ENCODE results near the gene RNF7. TPM values are rescaled to one million over a fixed set of nuclear protein-coding genes. Genes with fewer than 3 reads are reported as not detected.

Gene RNF7
- total and polyA plus RNA-seq, 2 of the 4 experiments (the other 2 are of a cell fraction): 98.7 to 149 TPM

DNA sequence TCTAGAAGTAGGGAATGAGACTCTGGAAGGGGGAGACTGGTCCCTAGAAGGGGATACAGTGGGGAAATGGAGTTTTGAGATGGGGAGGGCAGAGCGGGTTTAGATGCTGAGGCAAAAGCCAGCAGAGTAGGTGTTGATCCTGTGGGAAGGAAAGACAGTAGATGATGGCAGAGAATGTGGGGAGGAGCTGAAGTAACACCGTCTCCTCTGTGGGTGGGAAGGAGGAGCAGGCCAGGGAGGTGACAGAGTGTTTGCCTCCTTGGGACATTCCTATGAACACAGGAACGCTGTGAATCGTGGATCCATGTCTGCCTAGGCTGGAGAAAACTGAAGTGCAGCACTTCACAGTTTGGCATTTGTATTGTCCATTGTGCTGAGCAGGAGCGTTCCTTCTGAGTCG, 45.5 kb downstream of the RNF7 start:
- Histone ChIP-seq H3K9ac (ENCODE audit: low read depth, low read length) (no peak overlapping the region), H2AK5ac (ENCODE audit: low read depth, low read length) (no peak overlapping the region), H3K23ac (ENCODE audit: low read depth, low read length) (no peak overlapping the region), H2AK9ac (replicated peaks; ENCODE audit: low read depth, low read length, poor library complexity) (no peak overlapping the region), H4K5ac (ENCODE audit: low read depth, low read length) (no peak overlapping the region), H3K56ac (ENCODE audit: extremely low read depth, insufficient read depth, low read length) (no peak overlapping the region), H3K36me3 (ENCODE audit: control insufficient read depth, insufficient read depth, low read length) (no peaks in the 10 kb centered on the region), H2BK5ac (ENCODE audit: low read depth, low read length, poor library complexity, severe bottlenecking) (no peak overlapping the region), H2AFZ (replicated peaks; ENCODE audit: low read length, poor library complexity) (no peak overlapping the region), H2BK20ac (ENCODE audit: low read depth, low read length) (no peak overlapping the region), H3K14ac (replicated peaks; ENCODE audit: low read depth, low read length) (no peak overlapping the region), H3K18ac (ENCODE audit: low read depth, low read length) (no peak overlapping the region), H3K4ac (ENCODE audit: low read depth, low read length) (no peak overlapping the region), H2BK15ac (ENCODE audit: low read depth, low read length) (no peak overlapping the region), H3K4me2 (ENCODE audit: low read depth, low read length) (no peak overlapping the region), H3K27ac (ENCODE audit: insufficient read depth, low read length) (no peak overlapping the region), H4K20me1 (ENCODE audit: insufficient read depth, low read length) (no peaks in the 10 kb centered on the region), H2BK120ac (ENCODE audit: low read depth, low read length) (no peak overlapping the region), H3K27me3 (ENCODE audit: control insufficient read depth, insufficient read depth, low read length) (peaks cover 8% of the 10 kb centered on the region), H3K9me3 (ENCODE audit: control insufficient read depth, insufficient read depth, low read length) (no peaks in the 10 kb centered on the region), H3K79me1 (ENCODE audit: low read depth in 1 of 2, low read length in 2 of 2) (no peaks in the 10 kb centered on the region), H3K4me3 (ENCODE audit: insufficient read depth, low read depth, low read length) (no peak overlapping the region), H4K8ac (ENCODE audit: low read depth in 2 of 2, low read length in 2 of 2) (no peak overlapping the region), H3K9me1 (ENCODE audit: insufficient read depth, low read length) (no peaks in the 10 kb centered on the region), H4K91ac (ENCODE audit: insufficient read depth, low read depth, low read length) (no peak overlapping the region), H3K4me1 (ENCODE audit: control insufficient read depth, insufficient read depth, low read length) (no peaks in the 10 kb centered on the region)
- no peak for TF ChIP-seq CHD1 (IDR thresholded peaks at IDR 0.05; ENCODE audit: low read depth, low read length)
- intact Hi-C loops (cut with micrococcal nuclease): no loop called here
- dilution Hi-C loops (cut with HindIII; ENCODE audit: low sequenced_read_pairs, unreplicated experiment): no loop called here
- in situ Hi-C loops (cut with MboI; ENCODE audit: low sequenced_read_pairs): no loop called here
- no peak for DNase-seq
- BruUV-seq (replicated peaks): no TSS peak
- ChIA-PET POLR2A (ENCODE audit: unreplicated experiment) (no interaction called here), CTCF (no interaction called here)
- WGBS, 2 experiments (ENCODE audit: extremely low coverage in 2 of 2, insufficient read length in 1 of 2): 82% methylated on average over 3 of the region's 6 CpGs; no CpG with 5 or more reads in 1 of the 2 experiments
- no peak for ATAC-seq (ENCODE audit: low read depth)

All from IMR-90 (cell line).